H9 (cell line): ENCODE measurements around the gene ARHGAP25. TPM values are rescaled to one million over a fixed set of nuclear protein-coding genes. Genes with fewer than 3 reads are reported as not detected.

Source experiments
- DNase-seq: peaks from one replicate; pipeline ENCODE4 v3.0.0-alpha.2; 2017
- H2AFZ ChIP-seq: one replicate; pipeline ENCODE4 v1.6.1; 2013; ENCODE audit warnings: mild to moderate bottlenecking, low read length, control low read depth, moderate library complexity
- H2AK5ac ChIP-seq: 2 replicates; pipeline ENCODE4 v1.6.1; 2013; ENCODE audit warnings: low read length, control low read depth, mixed read lengths; ENCODE audit not compliant: insufficient read length
- H2BK120ac ChIP-seq: one replicate; pipeline ENCODE4 v1.6.1; 2013; ENCODE audit warnings: low read depth, mild to moderate bottlenecking, low read length, control low read depth, inconsistent platforms; ENCODE audit not compliant: poor library complexity, severe bottlenecking
- H2BK12ac ChIP-seq: 2 replicates; pipeline ENCODE4 v1.6.1; 2013; ENCODE audit warnings: low read length, control low read depth, mixed read lengths, low read depth; ENCODE audit not compliant: insufficient read length
- H2BK15ac ChIP-seq: 2 replicates; pipeline ENCODE4 v1.6.1; 2013; ENCODE audit warnings: low read depth, low read length, control low read depth
- H2BK20ac ChIP-seq: one replicate; pipeline ENCODE4 v1.6.1; 2013; ENCODE audit warnings: low read depth, mild to moderate bottlenecking, low read length, control low read depth, inconsistent platforms; ENCODE audit not compliant: poor library complexity, severe bottlenecking
- H2BK5ac ChIP-seq: 2 replicates; pipeline ENCODE4 v1.6.1; 2013; ENCODE audit warnings: low read length, control low read depth, mixed read lengths; ENCODE audit not compliant: insufficient read length
- H3K14ac ChIP-seq: 2 replicates; pipeline ENCODE4 v1.6.1; 2013; ENCODE audit warnings: low read length, control low read depth; ENCODE audit not compliant: insufficient read depth
- H3K18ac ChIP-seq: 2 replicates; pipeline ENCODE4 v1.6.1; 2013; ENCODE audit warnings: low read depth, mild to moderate bottlenecking, mixed read lengths, low read length, control low read depth; ENCODE audit not compliant: insufficient read length
- H3K23ac ChIP-seq: 2 replicates; pipeline ENCODE4 v1.6.1; 2013; ENCODE audit warnings: low read length, control low read depth, mixed read lengths, low read depth; ENCODE audit not compliant: insufficient read length
- H3K23me2 ChIP-seq: 2 replicates; pipeline ENCODE4 v1.6.1; 2013; ENCODE audit warnings: low read depth, mild to moderate bottlenecking, mixed read lengths, low read length, control low read depth; ENCODE audit not compliant: insufficient read length, poor library complexity, severe bottlenecking
- H3K27ac ChIP-seq: 2 replicates; pipeline ENCODE4 v1.5.1; 2013; ENCODE audit warnings: low read length, control low read depth, mixed read lengths, low read depth; ENCODE audit not compliant: insufficient read length
- H3K27me3 ChIP-seq: 2 replicates; pipeline ENCODE4 v1.6.1; 2013; ENCODE audit warnings: low read length, control low read depth, inconsistent platforms; ENCODE audit not compliant: insufficient read depth
- H3K4ac ChIP-seq: 2 replicates; pipeline ENCODE4 v1.6.1; 2013; ENCODE audit warnings: low read depth, mild to moderate bottlenecking, control low read depth, inconsistent platforms, low read length, moderate library complexity
- H3K4me1 ChIP-seq: 2 replicates; pipeline ENCODE4 v1.6.1; 2013; ENCODE audit warnings: low read length, control low read depth, inconsistent platforms; ENCODE audit not compliant: insufficient read depth
- H3K4me2 ChIP-seq: 2 replicates; pipeline ENCODE4 v1.6.1; 2013; ENCODE audit warnings: low read length, control low read depth, mixed read lengths; ENCODE audit not compliant: insufficient read length, insufficient read depth
- H3K56ac ChIP-seq: 2 replicates; pipeline ENCODE4 v1.6.1; 2013; ENCODE audit warnings: low read depth, mild to moderate bottlenecking, mixed read lengths, low read length, control low read depth; ENCODE audit not compliant: insufficient read length
- H3K79me1 ChIP-seq: 2 replicates; pipeline ENCODE4 v1.6.1; 2013; ENCODE audit warnings: low read depth, mild to moderate bottlenecking, moderate library complexity, low read length, control low read depth, inconsistent platforms; ENCODE audit not compliant: insufficient read depth, poor library complexity, severe bottlenecking
- H3K79me2 ChIP-seq: 2 replicates; pipeline ENCODE4 v1.6.1; 2013; ENCODE audit warnings: low read length, control low read depth, inconsistent platforms; ENCODE audit not compliant: insufficient read depth
- H3K9ac ChIP-seq: 2 replicates; pipeline ENCODE4 v1.6.1; 2013; ENCODE audit warnings: low read length, control low read depth, mixed read lengths; ENCODE audit not compliant: insufficient read length; ENCODE audit errors: extremely low read depth
- H3K9me3 ChIP-seq: one replicate; pipeline ENCODE4 v1.6.1; 2013; ENCODE audit warnings: low read depth, low read length, inconsistent platforms; ENCODE audit not compliant: control insufficient read depth
- H3T11ph ChIP-seq: one replicate; pipeline ENCODE4 v1.6.1; 2013; ENCODE audit warnings: mild to moderate bottlenecking, low read length, control low read depth, inconsistent platforms
- H4K20me1 ChIP-seq: one replicate; pipeline ENCODE4 v1.6.1; 2013; ENCODE audit not compliant: control insufficient read depth, insufficient read length, insufficient read depth
- H4K5ac ChIP-seq: 2 replicates; pipeline ENCODE4 v1.6.1; 2013; ENCODE audit warnings: low read depth, mild to moderate bottlenecking, mixed read lengths, low read length, control low read depth; ENCODE audit not compliant: insufficient read length
- H4K8ac ChIP-seq: replicated peaks from 2 replicates; pipeline ENCODE4 v1.6.1; 2013; ENCODE audit warnings: low read length, control low read depth, mixed read lengths, low read depth; ENCODE audit not compliant: insufficient read length
- H4K91ac ChIP-seq: 2 replicates; pipeline ENCODE4 v1.6.1; 2013; ENCODE audit warnings: low read depth, mild to moderate bottlenecking, moderate library complexity, mixed read lengths, low read length, control low read depth; ENCODE audit not compliant: insufficient read length
- H3K27ac Mint-ChIP-seq, 3 experiments: 2 replicates in 2 of 3; 3 replicates in 1 of 3; pipeline ENCODE4 v1.8.0; 2020 to 2021; ENCODE audit warnings: mixed read lengths in 3 of 3, mild to moderate bottlenecking in 1 of 3, moderate library complexity in 1 of 3
- H3K27me3 Mint-ChIP-seq: 2 replicates; pipeline ENCODE4 v1.8.0; 2021; ENCODE audit warnings: low read depth, mild to moderate bottlenecking, moderate library complexity, mixed read lengths
- H3K36me3 Mint-ChIP-seq, 3 experiments: 2 replicates in 2 of 3; 3 replicates in 1 of 3; pipeline ENCODE4 v1.8.0; 2020 to 2021; ENCODE audit warnings: low read depth in 3 of 3, mixed read lengths in 3 of 3; ENCODE audit not compliant: insufficient read depth in 1 of 3
- H3K4me1 Mint-ChIP-seq, 2 experiments: 2 replicates each; pipeline ENCODE4 v1.8.0; 2020; ENCODE audit warnings: mixed read lengths in 2 of 2
- H3K4me3 Mint-ChIP-seq, 2 experiments: 2 replicates in 1 of 2; 3 replicates in 1 of 2; pipeline ENCODE4 v1.8.0; 2020 to 2021; ENCODE audit warnings: mild to moderate bottlenecking in 2 of 2, mixed read lengths in 2 of 2, moderate library complexity in 1 of 2
- H3K9me3 Mint-ChIP-seq, 2 experiments: 2 replicates in 1 of 2; 3 replicates in 1 of 2; pipeline ENCODE4 v1.8.0; 2020; ENCODE audit warnings: mild to moderate bottlenecking in 2 of 2, mixed read lengths in 2 of 2, moderate library complexity in 1 of 2
- total RNA-seq: library from RNA; stranded (reverse); gene quantifications from 2 replicates; pipeline ENCODE4 v1.2.1, GENCODE V29; 2021
- TF ChIP-seq, protein P1 (sequence below): fragments of 200-600 bp; sonication (generic); conservative IDR thresholded peaks from 3 replicates; pipeline ENCODE4 v1.8.0; 2021; ENCODE audit warnings: antibody characterized with exemption, mild to moderate bottlenecking

Gene ARHGAP25
- total RNA-seq, 1 experiment from 2014 or later: 1.3 TPM

DNA sequence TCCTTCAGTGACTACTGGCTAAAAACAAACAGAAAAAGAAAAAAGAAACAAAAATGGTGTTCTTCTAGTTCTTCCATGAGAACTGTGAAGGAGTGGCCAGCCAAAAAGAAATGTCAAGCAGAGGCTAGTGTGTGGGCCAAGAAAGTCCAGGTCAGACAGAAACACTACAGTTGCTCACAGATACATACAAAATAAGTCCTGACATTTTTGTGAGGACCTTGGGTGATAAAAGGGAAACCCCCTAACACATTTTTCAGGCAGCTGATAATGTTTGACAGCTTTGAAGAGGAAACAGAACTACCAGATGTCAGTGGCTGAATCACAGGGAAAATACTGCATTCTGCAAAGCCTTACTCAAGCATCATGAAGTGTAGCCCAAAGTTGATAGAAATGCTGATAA, 28.1 kb downstream of the ARHGAP25 start:
- H3K4me3 Mint-ChIP-seq: no peak overlapping the region
- no peak overlapping the region for H3K56ac ChIP-seq
- no peak overlapping the region for H3K14ac ChIP-seq
- no peak overlapping the region for H2BK20ac ChIP-seq
- no peak overlapping the region for H3K18ac ChIP-seq
- H4K8ac ChIP-seq: no peak overlapping the region
- H3K79me2 ChIP-seq: no peaks in the 10 kb centered on the region
- H4K5ac ChIP-seq: no peak overlapping the region
- H3K9ac ChIP-seq: no peak overlapping the region
- no peak for DNase-seq
- H2BK12ac ChIP-seq: no peak overlapping the region
- no peak overlapping the region for H3K27ac Mint-ChIP-seq
- no peak overlapping the region for H3K4me2 ChIP-seq
- no peaks in the 10 kb centered on the region for H4K20me1 ChIP-seq
- H3K27me3 Mint-ChIP-seq: no peaks in the 10 kb centered on the region; the same call in 1 of the 2 replicates
- H2AFZ ChIP-seq: no peak overlapping the region
- no peak overlapping the region for H2AK5ac ChIP-seq
- H3K36me3 Mint-ChIP-seq: no peaks in the 10 kb centered on the region
- no peak overlapping the region for H3K4ac ChIP-seq
- no peak overlapping the region for H3K27ac ChIP-seq
- H3K4me1 ChIP-seq: peaks cover 5% of the 10 kb centered on the region
- H2BK120ac ChIP-seq: no peak overlapping the region
- H3K9me3 Mint-ChIP-seq: peaks cover 0 to under 1% of the 10 kb centered on the region in 2 experiments; a peak in 1 of 5 replicates
- no peaks in the 10 kb centered on the region for H3K27me3 ChIP-seq
- H2BK15ac ChIP-seq: no peak overlapping the region
- no peak overlapping the region for H3T11ph ChIP-seq
- H3K79me1 ChIP-seq: no peaks in the 10 kb centered on the region
- H3K23me2 ChIP-seq: no peaks in the 10 kb centered on the region
- H4K91ac ChIP-seq: no peak overlapping the region
- peaks cover 16 to 21% of the 10 kb centered on the region in 2 experiments for H3K4me1 Mint-ChIP-seq
- H3K23ac ChIP-seq: no peak overlapping the region
- H3K9me3 ChIP-seq: no peaks in the 10 kb centered on the region
- H2BK5ac ChIP-seq: no peak overlapping the region
- TF ChIP-seq, protein P1, sequence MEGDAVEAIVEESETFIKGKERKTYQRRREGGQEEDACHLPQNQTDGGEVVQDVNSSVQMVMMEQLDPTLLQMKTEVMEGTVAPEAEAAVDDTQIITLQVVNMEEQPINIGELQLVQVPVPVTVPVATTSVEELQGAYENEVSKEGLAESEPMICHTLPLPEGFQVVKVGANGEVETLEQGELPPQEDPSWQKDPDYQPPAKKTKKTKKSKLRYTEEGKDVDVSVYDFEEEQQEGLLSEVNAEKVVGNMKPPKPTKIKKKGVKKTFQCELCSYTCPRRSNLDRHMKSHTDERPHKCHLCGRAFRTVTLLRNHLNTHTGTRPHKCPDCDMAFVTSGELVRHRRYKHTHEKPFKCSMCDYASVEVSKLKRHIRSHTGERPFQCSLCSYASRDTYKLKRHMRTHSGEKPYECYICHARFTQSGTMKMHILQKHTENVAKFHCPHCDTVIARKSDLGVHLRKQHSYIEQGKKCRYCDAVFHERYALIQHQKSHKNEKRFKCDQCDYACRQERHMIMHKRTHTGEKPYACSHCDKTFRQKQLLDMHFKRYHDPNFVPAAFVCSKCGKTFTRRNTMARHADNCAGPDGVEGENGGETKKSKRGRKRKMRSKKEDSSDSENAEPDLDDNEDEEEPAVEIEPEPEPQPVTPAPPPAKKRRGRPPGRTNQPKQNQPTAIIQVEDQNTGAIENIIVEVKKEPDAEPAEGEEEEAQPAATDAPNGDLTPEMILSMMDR: no peak
